Measurements from ENCODE around the gene FOXD1. TPM values are rescaled to one million over a fixed set of nuclear protein-coding genes. Genes with fewer than 3 reads are reported as not detected.
A peak's percentile ranks its signal among the peaks of the same experiment; 100 is the strongest.

FOXD1 gene
- total and polyA plus RNA-seq, 2 of the 8 experiments (the other 6 are each of a cell fraction or from before 2014, with no cell fraction given), result 0.11 to 1.1 TPM

- no peak for TF ChIP-seq TAF7 (optimal IDR thresholded peaks at IDR 0.05; ENCODE audit: borderline replicate concordance, low read depth, low read length)
- no peak; the same call in 1 of the 2 replicates for TF ChIP-seq CBX8 (IDR thresholded peaks at IDR 0.05; ENCODE audit: borderline replicate concordance, low read depth, low read length)
- TF ChIP-seq BACH1 (IDR thresholded peaks at IDR 0.05; ENCODE audit: low read length), result no peak; the same call in 1 of the 2 replicates
- no peak for TF ChIP-seq MAX (IDR thresholded peaks at IDR 0.05)
- peak; percentile 91 for TF ChIP-seq EZH2 (IDR thresholded peaks at IDR 0.05; ENCODE audit: low read depth, low read length, severe bottlenecking)
- TF ChIP-seq SUZ12 (IDR thresholded peaks at IDR 0.05; ENCODE audit: low read length), result peak; percentile 91
- TF ChIP-seq NANOG (IDR thresholded peaks at IDR 0.05; ENCODE audit: insufficient read depth, low read depth, low read length, poor library complexity, severe bottlenecking), result no peak
- no peak for TF ChIP-seq JUND (IDR thresholded peaks at IDR 0.05; ENCODE audit: low read length)
- TF ChIP-seq CHD7 (IDR thresholded peaks at IDR 0.05; ENCODE audit: insufficient replicate concordance, low read length), result no peak
Measured at GRCh38 chr5:73444499-73445438, 3.8 kb downstream of the FOXD1 start (continued).

All from H1 (cell line).